ENCODE results near the gene SNX21.
"Not testable (repeated sequence)": the region's sequence is repeated elsewhere in the genome, so short reads cannot be mapped to it uniquely, and the experiment has no call there.

SNX21 gene

DNA sequence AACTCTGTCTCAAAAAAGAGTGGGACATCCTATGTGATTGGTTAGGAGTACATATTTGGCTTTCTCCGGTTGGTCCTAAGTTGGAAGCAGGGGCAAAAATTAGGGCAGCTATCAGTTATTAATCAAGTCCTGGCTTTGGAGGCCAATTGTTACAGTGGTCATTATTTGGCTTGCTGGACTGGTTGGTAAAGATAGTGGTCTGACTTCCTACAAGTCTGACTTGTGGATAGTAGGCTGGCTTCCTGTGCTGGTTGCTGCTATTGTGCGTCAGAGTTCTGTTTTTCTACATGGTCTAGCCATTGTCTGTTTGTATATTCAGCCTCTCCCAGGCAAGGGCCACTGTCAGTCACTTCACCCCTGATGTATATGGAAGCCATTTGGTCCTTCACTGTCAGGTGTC lies 16.6 kb downstream of the SNX21 start:
- no peak for DNase-seq (ENCODE audit: low spot score)

- no peak for DNase-seq (ENCODE audit: low spot score)
These were observed 17.3 kb downstream of the SNX21 start for GRCh38 chr20:45850926-45851325.

DNA sequence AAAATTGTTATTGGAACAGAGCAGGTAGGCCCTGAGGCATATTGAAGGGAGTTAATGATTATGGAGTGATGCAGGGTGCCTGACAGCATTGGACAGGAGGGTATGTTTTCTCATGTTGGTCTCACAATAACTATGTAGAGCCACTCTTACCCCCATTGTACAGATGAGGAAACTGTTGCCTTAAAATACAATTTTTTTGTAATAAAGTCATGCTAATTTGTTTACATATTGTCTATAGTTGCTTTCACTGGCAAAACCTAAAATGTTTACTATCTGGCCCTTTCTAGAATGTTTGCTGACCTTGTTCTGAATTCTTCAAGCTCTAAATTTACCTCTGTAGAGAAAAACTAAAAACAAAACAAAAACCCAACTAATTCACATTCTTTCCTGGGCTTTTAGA lies 17.9 kb downstream of the SNX21 start:
- no peak for DNase-seq (ENCODE audit: low spot score)

DNA sequence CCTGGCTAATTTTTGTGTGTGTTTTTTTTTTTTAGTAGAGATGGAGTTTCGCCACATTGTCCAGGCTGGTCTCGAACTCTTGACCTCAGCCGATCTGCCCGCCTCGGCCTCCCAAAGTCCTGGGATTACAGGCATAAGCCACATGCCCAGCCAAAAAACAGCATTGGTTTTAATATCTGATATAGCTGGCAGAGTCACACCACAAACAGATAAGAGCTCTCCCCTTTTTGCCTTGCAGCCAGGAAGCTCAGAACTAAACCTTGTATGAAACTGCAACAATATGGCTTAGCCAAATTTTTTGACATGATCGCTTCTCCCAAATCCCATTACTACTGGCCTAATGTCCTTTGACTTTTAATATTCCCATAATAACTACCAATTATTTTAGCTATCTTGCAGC lies 18.7 kb downstream of the SNX21 start:
- no peak for DNase-seq (ENCODE audit: low spot score)

DNA sequence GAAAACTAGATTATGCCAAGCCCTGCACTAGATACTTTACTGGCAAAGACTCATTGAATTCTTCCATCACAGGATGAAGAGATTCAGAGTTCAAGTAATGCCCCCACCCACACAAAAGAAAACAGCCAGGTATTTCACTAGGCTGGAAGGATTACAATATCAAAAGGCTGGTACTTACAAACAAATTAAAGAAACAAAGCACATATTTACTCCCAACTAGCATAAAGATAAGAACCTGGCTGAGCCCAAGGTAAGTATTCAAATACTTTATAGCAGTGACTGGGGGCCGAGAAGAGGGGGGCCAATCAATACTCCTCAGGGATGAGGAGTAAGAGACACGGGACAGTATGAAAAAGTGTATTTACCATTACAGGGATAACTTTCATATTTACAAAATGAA lies 19.9 kb downstream of the SNX21 start:
- no peak for DNase-seq (ENCODE audit: low spot score)

- peak; percentile 100 for DNase-seq (ENCODE audit: low spot score)
These were observed 23.7 kb downstream of the SNX21 start, which contains the start of the genes ACOT8 and ZSWIM3 for GRCh38 chr20:45857114-45857881. ACOT8 (minus strand) TSS chr20:45857392; CDS start chr20:45857315, 77 bp downstream. ZSWIM3 (plus strand) TSS chr20:45857614; CDS start chr20:45857826, 212 bp downstream.

- no peak for DNase-seq (ENCODE audit: low spot score)
These were observed 24.2 kb downstream of the SNX21 start for GRCh38 chr20:45857882-45858216.

- DNase-seq (ENCODE audit: low spot score), result no peak
These were observed 26.3 kb downstream of the SNX21 start for GRCh38 chr20:45859916-45860315.

- no peak for DNase-seq (ENCODE audit: low spot score)
These were observed 27.1 kb downstream of the SNX21 start for GRCh38 chr20:45860560-45861220.

DNA sequence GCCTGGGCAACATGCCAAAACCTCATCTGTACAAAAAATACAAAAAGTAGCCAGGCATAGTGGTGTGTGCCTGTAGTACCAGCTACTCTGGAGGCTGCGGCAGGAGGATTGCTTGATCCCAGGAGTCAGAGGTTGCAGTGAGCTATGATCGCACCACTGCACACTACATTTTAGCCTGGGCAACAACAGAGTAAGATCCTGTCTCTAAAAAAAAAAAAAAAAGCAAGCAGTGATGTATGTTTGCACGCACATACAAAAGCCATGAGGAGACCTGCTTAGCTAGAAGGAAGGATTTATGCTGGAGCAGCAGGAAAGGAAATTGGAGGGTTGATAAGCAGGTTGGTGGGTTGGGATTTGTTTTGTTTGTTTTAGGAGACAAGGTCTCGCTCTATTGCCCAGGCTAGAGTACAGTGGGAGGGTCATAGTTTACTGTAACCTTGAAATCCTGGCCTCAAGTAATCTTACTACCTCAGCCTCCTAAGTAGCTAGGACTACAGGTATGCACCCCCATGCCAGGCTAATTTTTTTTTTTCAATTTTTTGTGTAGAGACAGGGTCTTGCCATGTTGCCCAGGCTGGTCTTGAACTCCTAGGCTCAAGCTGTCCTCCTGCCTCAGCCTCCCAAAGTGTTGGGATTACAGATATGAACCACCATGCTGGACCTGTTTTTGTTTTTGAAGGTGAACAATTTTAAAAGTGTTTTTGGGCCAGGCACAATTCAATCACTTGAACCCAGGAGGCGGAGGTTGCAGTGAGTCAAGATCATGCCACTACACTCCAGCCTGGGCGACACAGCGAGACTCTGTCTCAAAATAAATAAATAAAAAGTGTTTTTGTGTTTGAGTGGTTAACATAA lies 27.8 kb downstream of the SNX21 start:
- no peak for DNase-seq (ENCODE audit: low spot score)

- DNase-seq (ENCODE audit: low spot score), result no peak
These were observed 30.2 kb downstream of the SNX21 start for GRCh38 chr20:45863543-45864470.

DNA sequence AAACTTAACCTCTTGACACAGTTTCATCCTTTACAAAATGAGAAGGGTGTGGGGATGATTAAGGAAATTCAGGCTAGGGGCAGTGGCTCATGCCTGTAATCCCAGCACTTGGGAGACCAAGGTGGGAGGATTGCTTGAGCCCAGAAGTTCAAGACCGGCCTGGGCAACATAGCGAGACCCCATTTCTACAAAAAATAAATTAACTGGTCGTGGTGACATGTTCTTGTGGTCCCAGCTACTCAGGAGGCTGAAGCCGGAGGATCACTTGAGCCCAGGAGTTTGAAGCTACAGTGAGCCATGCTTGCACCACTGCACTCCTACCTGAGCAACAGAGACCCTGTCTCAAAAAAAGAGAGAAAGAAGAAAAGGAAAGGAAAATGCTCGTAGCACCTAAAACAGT lies 32.9 kb downstream of the SNX21 start:
- no peak for DNase-seq (ENCODE audit: low spot score)

DNA sequence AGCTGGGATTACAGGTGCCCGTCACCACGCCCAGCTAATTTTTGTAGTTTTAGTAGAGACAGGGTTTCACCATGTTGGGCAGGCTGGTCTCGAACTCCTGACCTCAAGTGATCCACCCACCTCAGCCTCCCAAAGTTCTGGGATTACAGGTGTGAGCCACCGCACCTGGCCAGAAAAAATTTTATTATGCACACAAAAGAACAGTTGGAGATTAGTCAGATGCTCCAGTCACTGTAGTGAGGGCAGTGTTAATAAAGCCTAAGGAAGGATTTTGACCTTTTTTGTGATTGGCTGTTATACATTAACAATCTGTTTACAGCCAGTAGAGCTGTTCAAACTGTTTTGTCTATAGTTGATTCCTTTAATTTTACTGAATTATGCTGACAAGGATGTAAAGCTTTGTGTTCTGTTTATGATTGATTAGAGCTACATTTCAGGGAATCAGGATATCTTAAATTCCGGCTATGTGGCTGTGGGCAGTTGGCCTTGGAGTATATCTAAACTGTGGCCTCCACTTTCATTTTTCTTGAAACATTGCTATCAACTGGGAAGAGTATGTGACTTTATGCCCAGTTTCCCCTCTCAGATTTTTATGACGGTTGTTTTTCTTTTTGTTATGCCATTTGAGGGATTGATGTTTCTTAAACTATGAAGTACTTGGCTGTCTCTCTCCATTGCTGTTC lies 33.7 kb downstream of the SNX21 start:
- no peak for DNase-seq (ENCODE audit: low spot score)

DNA sequence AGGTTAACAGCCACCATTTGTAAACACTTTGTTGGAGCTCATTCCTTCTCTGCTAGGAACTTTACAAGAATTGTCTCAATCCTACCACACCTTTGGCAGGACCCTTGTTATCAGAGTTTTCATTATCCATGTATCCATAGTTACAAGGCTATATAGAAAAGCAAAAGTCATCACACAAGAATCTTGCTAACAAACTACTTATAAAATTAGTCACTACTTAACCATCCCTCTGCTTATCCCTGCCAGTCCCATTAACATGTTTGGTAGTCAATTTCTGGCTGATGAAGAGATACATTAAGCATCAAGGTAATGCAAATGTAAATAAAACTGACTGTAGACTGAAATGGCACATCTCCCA lies 34.2 kb downstream of the SNX21 start:
- no peak for DNase-seq (ENCODE audit: low spot score)

DNA sequence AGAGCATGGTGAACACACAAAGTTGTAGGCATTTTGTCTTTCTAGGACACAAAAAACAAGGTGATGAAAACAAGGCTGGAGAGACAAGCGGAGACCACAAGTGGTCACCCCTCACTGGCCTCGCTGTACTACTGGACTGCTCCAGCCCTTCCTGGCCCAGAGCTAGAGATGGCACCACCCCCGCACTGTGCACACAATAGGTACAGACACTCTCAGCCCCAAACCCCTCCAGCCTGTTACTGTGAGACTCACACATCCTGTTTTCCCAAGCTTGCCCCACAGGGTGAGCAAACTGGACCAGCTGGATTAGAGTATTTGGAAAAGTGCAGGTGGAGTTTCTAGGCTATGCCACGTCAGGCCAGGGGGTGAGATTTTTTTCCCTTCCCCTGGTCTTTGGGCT lies 39.0 kb downstream of the SNX21 start:
- no peak for DNase-seq (ENCODE audit: low spot score)

- DNase-seq (ENCODE audit: low spot score), result no peak
These were observed 40.0 kb downstream of the SNX21 start for GRCh38 chr20:45873409-45874103.

DNA sequence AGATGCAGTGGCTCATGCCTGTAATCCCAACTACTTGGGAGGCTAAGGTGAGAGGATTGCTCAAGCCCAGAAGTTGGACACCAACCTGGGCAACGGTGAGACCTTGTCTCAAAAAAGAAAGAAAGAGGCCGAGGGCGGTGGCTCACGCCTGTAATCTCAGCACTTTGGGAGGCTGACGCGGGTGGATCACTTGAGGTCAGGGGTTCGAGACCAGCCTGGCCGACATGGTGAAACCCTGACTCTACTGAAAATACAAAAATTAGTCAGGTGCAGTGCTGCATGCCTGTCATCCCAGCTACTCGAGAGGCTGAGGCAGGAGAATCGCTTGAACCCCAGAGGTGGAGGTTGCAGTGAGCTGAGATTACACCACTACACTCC lies 40.5 kb downstream of the SNX21 start:
- not testable (repeated sequence) for DNase-seq (ENCODE audit: low spot score)

DNA sequence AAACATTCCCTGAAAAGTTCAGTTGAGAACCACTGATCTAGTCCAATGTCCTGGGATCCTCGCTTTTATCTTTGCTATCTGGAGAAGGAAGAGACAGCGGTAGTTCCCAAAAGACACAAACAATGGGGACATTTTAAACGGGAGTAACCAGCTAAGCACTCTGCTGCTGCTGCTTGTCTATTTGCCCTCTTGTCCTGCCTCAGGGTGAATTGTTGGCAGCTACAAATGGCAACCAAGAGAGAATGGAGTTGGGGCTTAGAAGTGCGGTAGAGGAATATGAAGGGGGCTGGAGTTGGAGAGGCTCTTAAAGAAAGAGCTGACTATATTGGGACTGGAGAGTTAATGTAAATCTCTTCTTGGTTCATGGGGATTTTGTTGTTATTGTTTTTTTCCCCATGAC lies 41.0 kb downstream of the SNX21 start:
- no peak for DNase-seq (ENCODE audit: low spot score)

GRCh38 chr20:45878076-45878761 lies 44.6 kb downstream of the SNX21 start:
- no peak for DNase-seq (ENCODE audit: low spot score)

Data from pons (tissue), 1 donor.